T-helper 22 cell (primary cell): Measurements from ENCODE around the gene RBP7.

Experiments
- DNase-seq: peaks from one replicate; pipeline ENCODE4 v3.0.0-alpha.2; 2020; ENCODE audit warnings: low read depth

Gene RBP7

DNA sequence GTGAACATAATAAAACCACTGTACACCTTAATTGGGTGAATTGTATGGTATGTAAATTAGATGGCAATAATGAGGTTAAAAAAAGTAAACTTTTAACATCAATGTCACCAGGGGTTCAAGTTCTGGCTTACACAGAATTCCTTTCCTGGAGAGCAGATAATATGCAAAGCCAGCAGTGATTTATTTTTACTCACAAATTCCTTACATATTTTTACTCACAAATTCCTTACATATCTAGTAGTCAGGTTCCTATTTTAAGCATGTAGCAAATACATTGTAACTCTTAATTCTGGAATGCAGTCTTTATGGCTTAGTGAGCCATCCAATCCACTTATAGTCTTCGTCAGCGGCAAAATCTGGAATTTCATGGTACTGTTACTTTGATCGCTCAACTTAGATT, 34.4 kb downstream of the RBP7 start:
- DNase-seq: no peak

DNA sequence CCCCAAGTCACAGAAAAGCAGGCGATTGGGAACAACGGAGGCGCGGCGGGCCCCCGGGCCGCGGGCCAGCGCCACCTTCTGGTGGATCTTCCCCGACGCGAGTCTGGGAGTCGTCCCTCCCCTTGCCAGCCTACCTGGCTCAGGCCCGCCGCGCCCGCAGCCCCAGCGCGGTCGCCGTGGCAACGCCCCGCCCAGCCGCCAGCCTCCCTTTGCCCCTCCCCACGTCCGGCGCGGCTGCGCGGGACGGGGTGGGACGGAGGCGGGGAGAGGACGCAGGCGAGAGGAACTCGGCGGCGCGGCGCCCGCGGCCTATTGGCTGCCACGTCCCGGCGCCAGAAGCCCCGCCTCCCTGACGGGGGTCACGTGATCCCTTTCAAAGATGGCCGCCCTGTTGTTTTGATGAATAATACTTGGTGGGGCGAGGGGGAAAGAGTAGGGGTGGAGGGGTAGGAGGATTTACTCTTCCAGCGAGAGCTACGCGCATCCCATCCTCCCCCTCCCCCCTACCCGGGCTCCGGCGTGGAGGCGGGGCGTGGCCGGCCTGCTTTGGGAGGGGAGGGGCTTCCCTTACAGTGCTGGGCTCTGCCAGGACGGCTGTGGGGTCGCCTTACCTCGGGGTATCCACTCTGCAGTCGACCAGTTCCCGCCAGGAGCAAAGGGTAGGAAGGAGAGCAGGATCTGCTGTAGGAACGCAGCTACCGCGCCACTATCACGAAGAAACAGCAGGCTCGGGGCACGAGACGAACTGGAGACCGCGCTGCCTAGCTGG, 35.7 kb downstream of the RBP7 start, which contains the start of gene UBE4B:
TSS of gene UBE4B (plus strand) at position 369 of the 769 bp plus-strand sequence. CDS start 713 bp downstream, outside the sequence.
- DNase-seq: peak; percentile 96

DNA sequence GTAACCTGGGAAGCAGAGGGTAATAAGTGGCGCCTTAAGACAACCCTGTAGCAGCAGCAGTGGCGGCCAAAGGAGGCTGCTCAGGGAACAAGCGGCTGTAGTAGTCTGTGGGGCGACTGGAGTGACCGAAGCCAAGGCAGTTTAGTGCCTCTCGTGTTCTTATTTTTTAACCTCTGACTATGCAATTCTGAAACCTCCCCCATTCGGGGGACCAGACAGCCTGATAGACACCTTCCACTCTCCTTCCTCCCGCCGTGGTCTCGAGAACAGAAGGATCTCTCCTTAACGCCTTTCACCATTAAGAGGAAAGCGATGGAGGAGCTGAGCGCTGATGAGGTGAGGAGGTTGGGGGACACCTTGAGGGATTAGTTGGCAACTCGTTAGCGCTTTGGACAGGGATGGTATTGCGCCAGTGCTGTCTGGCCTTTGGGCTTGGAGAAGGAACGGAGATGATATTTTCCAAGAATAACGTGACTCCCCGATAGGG, 36.4 kb downstream of the RBP7 start:
- DNase-seq: no peak

DNA sequence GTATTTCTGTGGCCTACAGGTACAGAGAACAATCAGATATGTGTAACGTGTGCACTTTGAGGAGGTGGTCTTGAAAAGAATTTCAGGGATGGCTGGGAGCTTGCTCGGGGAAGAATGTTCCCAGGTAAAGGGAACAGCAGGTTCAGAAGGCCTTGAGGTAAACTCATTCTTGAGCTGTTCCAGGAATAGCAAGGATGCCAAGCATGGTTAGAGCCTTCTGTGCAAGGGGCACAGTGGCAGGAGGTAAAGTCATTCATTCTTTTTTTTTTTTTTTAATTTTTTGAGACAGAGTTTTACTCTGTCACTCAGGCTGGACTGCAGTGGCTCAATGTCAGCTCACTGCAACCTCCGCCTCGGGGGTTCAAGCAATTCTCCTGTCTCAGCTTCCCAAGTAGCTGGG, 45.7 kb downstream of the RBP7 start:
- DNase-seq: no peak

- DNase-seq: no peak
These were observed 48.7 kb downstream of the RBP7 start for GRCh38 chr1:10045480-10046355.

DNA sequence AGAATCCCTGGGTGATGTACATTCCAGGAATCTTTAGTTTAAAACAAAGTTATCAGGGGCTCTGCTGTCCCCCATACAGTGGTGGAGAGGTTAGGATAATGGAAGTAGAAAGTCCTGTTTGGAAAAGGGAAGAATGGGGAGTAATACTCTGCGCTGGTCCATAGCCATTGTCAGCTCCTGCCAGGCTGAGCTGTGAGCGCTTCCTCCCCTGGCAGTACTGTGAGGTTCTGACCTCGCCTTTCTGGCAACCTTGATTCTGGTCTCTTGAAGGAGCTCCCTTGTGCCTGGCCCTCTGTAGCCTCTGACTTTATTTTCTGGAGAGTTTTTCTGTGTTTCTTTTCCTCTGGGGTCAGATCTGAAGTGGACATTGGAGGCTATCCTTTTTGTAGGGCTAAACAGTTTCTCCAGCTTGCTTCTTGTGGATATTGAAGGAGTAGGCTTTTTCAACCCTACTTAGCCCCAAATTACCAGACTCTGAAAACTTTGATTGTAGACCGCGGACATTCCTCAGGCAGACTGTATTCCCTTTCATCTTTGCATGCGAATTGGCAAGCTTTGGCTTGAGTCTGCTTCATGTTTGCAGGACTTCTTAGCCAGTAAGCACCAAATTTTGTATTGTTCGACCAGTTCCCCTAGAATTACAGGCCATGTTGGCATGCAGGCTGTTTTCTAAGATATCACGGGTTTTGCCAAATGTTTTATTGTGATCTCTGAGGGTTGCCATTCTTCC, 49.5 kb downstream of the RBP7 start:
- no peak for DNase-seq

- no peak for DNase-seq
These were observed 51.6 kb downstream of the RBP7 start for GRCh38 chr1:10048601-10049000.

- no peak for DNase-seq
These were observed 53.6 kb downstream of the RBP7 start for GRCh38 chr1:10050611-10051010.

DNA sequence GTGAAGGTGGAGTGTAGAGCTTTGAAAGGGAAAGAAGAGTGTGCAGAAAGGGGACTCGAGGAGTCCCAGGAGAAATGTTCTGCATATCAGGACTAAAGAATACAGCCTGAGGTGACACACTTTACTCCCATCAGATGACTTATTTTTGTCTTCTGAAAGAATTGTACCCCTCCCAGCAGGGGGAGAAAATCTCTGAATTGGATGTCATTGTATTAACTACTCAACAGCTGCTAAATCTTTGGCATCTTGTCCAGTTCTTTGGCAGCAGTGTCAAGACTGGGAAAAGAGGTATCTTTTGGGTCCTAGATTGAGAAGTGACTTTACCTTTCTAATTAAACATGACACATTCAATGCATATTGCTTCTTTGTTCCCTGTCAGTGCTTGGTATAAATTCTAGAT, 54.6 kb downstream of the RBP7 start:
- DNase-seq: no peak

- DNase-seq: no peak
These were observed 55.3 kb downstream of the RBP7 start for GRCh38 chr1:10052347-10052746.

GRCh38 chr1:10054465-10054864, 57.4 kb downstream of the RBP7 start:
- DNase-seq: no peak

DNA sequence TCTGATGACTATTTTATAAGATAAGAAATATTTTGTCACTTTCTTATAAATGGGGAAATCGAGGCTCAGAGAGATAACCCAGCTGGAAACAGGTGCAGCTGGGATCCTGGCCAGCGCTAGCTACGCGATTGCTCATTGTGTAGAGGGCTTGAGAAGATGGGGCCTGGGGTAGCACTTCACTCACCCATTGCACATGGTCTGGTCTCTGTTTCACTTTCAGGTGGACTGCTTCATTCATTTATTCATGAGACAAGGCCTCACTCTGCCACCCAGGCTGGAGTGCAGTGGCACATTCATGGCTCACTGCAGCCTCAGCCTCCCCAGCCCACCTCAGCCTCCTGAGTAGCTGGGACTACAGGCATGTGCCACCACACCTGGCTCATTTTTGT, 59.6 kb downstream of the RBP7 start:
- DNase-seq: no peak

- no peak for DNase-seq
These were observed 60.3 kb downstream of the RBP7 start for GRCh38 chr1:10057343-10057742.

GRCh38 chr1:10057796-10058195, 60.8 kb downstream of the RBP7 start:
- DNase-seq: no peak

GRCh38 chr1:10059342-10059718, 62.3 kb downstream of the RBP7 start:
- no peak for DNase-seq

- DNase-seq: no peak
These were observed 63.5 kb downstream of the RBP7 start for GRCh38 chr1:10060311-10061100.

GRCh38 chr1:10061276-10061675, 64.2 kb downstream of the RBP7 start:
- no peak for DNase-seq

- DNase-seq: no peak
These were observed 66.8 kb downstream of the RBP7 start for GRCh38 chr1:10063878-10064277.

DNA sequence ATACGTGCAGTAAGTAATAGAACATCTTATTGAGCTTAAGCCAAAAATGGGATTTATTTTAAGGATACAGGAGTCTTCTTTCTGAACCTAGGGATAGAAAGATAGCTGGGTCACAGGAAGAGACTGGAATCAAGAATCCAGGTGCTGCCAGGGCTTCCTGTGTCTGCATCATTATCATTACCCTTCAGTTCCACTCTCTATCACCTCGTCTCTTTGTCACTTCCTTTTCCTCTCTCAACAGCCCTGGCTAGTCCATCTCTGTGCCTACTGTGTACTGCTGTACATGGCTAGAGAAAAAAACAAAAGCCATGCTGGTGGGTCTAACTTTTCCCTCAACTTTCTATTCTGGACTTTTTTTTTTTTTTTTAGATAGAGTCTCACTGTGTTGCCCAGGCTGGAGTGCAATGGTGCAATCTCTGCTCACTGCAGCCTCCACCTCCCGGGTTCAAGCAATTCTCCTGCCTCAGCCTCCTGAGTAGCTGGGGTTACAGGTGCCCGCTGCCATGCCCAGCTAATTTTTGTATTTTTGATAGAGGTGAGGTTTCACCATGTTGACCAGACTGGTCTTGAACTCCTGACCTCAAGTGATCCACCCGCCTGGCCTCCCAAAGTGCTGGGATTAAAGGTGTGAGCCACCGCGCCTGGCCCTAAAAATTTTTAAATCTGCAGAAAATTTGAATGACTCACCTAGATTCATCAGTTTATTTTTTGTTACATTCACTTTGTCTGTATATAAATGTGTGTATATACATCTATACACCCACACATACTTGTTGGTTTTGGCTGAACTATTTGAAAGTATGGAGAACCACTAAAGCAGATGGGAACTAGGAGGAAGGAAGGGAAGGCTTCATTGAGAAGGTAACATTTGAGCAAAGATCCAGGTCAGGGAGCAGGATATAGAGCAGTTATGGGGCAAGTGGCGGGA, 67.7 kb downstream of the RBP7 start:
- DNase-seq: no peak

DNA sequence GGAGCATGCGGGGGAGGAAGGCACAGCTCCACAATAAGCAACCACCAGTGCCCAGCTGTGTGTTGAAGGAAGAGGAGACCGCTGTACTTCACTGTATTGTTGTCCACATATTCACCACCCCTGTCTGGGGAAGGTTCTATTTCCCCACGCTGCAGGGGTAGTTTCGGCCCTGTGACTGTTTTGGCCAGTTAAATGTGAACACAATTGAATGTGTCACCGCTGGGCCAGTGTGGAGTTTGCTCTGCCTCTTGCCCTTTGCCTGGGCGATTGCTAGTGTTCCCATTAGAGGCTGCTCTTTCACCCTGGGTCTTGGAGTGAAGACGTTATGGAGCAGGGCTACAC, 68.3 kb downstream of the RBP7 start:
- DNase-seq: no peak
